ENCODE measurements around the gene CEP85L. TPM values are rescaled to one million over a fixed set of nuclear protein-coding genes. Genes with fewer than 3 reads are reported as not detected.

The CEP85L gene
- total and polyA plus RNA-seq, 2 experiments from 2014 or later: 9.1 to 10.1 TPM

DNA sequence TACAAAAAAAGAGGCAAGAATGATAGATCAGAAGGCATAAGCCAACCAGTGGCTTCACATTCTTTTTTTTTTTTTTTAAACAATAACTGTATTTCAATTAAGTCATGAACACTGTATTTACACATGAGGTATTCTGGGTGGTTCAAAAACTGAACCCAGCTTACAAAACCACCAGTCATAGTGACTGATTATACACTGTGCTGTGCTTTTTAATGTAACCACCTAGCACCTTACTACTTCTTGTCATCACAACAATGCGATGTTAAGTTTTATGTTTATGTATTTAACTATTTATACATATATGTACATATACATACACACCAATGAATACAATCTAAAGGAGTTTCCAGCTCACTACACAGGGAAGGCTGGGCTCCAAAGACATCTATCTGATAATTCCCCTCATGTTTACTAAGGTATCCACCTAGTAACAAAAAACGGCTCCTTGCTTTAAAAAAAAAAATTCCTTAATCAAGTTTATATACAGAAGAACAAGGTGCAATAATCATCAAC lies 190.4 kb downstream of the CEP85L start:
- Histone ChIP-seq H3K79me2 (replicated peaks; ENCODE audit: insufficient read depth) (no peaks in the 10 kb centered on the region), H3K27ac (ENCODE audit: low read depth) (no peak overlapping the region), H4K20me1 (replicated peaks; ENCODE audit: insufficient read depth) (no peaks in the 10 kb centered on the region), H3K4me1 (ENCODE audit: insufficient read depth) (no peaks in the 10 kb centered on the region), H3F3A (replicated peaks; ENCODE audit: low read depth) (no peaks in the 10 kb centered on the region), H3K36me3 (ENCODE audit: insufficient read depth) (no peaks in the 10 kb centered on the region), H2AFZ (no peak overlapping the region), H3K27me3 (ENCODE audit: insufficient read depth) (no peaks in the 10 kb centered on the region), H3K9me2 (ENCODE audit: insufficient read depth) (no peaks in the 10 kb centered on the region), H3K4me3 (no peak overlapping the region), H3K4me2 (no peak overlapping the region)
- no peaks in the 10 kb centered on the region for H3K9me3 Mint-ChIP-seq
- H3K4me3 Mint-ChIP-seq: no peak overlapping the region
- H3K27ac Mint-ChIP-seq: no peak overlapping the region
- H3K4me1 Mint-ChIP-seq: no peaks in the 10 kb centered on the region
- H3K36me3 Mint-ChIP-seq (ENCODE audit: low read depth): no peaks in the 10 kb centered on the region
- DNase-seq (ENCODE audit: low spot score) (no peak), ATAC-seq (no peak)
- TF ChIP-seq, protein P1, sequence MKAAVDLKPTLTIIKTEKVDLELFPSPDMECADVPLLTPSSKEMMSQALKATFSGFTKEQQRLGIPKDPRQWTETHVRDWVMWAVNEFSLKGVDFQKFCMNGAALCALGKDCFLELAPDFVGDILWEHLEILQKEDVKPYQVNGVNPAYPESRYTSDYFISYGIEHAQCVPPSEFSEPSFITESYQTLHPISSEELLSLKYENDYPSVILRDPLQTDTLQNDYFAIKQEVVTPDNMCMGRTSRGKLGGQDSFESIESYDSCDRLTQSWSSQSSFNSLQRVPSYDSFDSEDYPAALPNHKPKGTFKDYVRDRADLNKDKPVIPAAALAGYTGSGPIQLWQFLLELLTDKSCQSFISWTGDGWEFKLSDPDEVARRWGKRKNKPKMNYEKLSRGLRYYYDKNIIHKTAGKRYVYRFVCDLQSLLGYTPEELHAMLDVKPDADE (IDR thresholded peaks at IDR 0.05): no peak
- TF ChIP-seq, protein P2, sequence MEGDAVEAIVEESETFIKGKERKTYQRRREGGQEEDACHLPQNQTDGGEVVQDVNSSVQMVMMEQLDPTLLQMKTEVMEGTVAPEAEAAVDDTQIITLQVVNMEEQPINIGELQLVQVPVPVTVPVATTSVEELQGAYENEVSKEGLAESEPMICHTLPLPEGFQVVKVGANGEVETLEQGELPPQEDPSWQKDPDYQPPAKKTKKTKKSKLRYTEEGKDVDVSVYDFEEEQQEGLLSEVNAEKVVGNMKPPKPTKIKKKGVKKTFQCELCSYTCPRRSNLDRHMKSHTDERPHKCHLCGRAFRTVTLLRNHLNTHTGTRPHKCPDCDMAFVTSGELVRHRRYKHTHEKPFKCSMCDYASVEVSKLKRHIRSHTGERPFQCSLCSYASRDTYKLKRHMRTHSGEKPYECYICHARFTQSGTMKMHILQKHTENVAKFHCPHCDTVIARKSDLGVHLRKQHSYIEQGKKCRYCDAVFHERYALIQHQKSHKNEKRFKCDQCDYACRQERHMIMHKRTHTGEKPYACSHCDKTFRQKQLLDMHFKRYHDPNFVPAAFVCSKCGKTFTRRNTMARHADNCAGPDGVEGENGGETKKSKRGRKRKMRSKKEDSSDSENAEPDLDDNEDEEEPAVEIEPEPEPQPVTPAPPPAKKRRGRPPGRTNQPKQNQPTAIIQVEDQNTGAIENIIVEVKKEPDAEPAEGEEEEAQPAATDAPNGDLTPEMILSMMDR (conservative IDR thresholded peaks at IDR 0.05; ENCODE audit: low read depth in 2 of 2): no peak
- TF ChIP-seq STAT1 (IDR thresholded peaks at IDR 0.05; ENCODE audit: unreplicated experiment): no peak
- H3K27me3 Mint-ChIP-seq (ENCODE audit: insufficient read depth, low read depth, poor library complexity): no peaks in the 10 kb centered on the region

GRCh38 chr6:118456982-118457381 lies 194.4 kb downstream of the CEP85L start:
- Mint-ChIP-seq H3K27me3 (ENCODE audit: insufficient read depth, low read depth, poor library complexity) (no peaks in the 10 kb centered on the region), H3K4me1 (no peaks in the 10 kb centered on the region), H3K36me3 (ENCODE audit: low read depth) (peaks cover 14% of the 10 kb centered on the region), H3K27ac (no peak overlapping the region), H3K4me3 (no peak overlapping the region), H3K9me3 (peaks cover 24% of the 10 kb centered on the region)
- Histone ChIP-seq H3K4me1 (ENCODE audit: insufficient read depth) (no peaks in the 10 kb centered on the region), H3K27me3 (ENCODE audit: insufficient read depth) (no peaks in the 10 kb centered on the region), H3K79me2 (replicated peaks; ENCODE audit: insufficient read depth) (no peaks in the 10 kb centered on the region), H3K4me2 (no peak overlapping the region), H3K27ac (ENCODE audit: low read depth) (no peak overlapping the region), H2AFZ (no peak overlapping the region), H3F3A (replicated peaks; ENCODE audit: low read depth) (no peaks in the 10 kb centered on the region), H3K9me2 (ENCODE audit: insufficient read depth) (no peaks in the 10 kb centered on the region), H4K20me1 (replicated peaks; ENCODE audit: insufficient read depth) (no peaks in the 10 kb centered on the region), H3K4me3 (no peak overlapping the region), H3K36me3 (ENCODE audit: insufficient read depth) (no peaks in the 10 kb centered on the region)
- TF ChIP-seq CREB1 (CRISPR knock-in tag; IDR thresholded peaks at IDR 0.05; ENCODE audit: low read depth): no peak
- no peak for TF ChIP-seq JUNB (IDR thresholded peaks at IDR 0.05; ENCODE audit: unreplicated experiment)
- DNase-seq (ENCODE audit: low spot score) (no peak), ATAC-seq (no peak)

GRCh38 chr6:118451839-118452238 lies 199.6 kb downstream of the CEP85L start:
- H3K36me3 Mint-ChIP-seq (ENCODE audit: low read depth): peaks cover 33% of the 10 kb centered on the region
- H3K9me2 ChIP-seq (ENCODE audit: insufficient read depth): no peaks in the 10 kb centered on the region
- no peaks in the 10 kb centered on the region for H3F3A ChIP-seq (replicated peaks; ENCODE audit: low read depth)
- no peak overlapping the region for H3K4me2 ChIP-seq
- H3K27me3 ChIP-seq (ENCODE audit: insufficient read depth): no peaks in the 10 kb centered on the region
- peaks cover 57% of the 10 kb centered on the region for H3K9me3 Mint-ChIP-seq
- no peak overlapping the region for H3K4me3 Mint-ChIP-seq
- H3K79me2 ChIP-seq (replicated peaks; ENCODE audit: insufficient read depth): no peaks in the 10 kb centered on the region
- H3K27ac ChIP-seq (ENCODE audit: low read depth): no peak overlapping the region
- H3K4me3 ChIP-seq: no peak overlapping the region
- ATAC-seq: no peak
- no peaks in the 10 kb centered on the region for H3K4me1 ChIP-seq (ENCODE audit: insufficient read depth)
- no peaks in the 10 kb centered on the region for H3K27me3 Mint-ChIP-seq (ENCODE audit: insufficient read depth, low read depth, poor library complexity)
- no peaks in the 10 kb centered on the region for H3K4me1 Mint-ChIP-seq
- H3K36me3 ChIP-seq (ENCODE audit: insufficient read depth): peaks cover 19% of the 10 kb centered on the region; the same call in 1 of the 2 replicates
- DNase-seq (ENCODE audit: low spot score): no peak
- H3K27ac Mint-ChIP-seq: no peak overlapping the region
- no peak overlapping the region for H2AFZ ChIP-seq
- H4K20me1 ChIP-seq (replicated peaks; ENCODE audit: insufficient read depth): no peaks in the 10 kb centered on the region
- TF ChIP-seq, protein P3, sequence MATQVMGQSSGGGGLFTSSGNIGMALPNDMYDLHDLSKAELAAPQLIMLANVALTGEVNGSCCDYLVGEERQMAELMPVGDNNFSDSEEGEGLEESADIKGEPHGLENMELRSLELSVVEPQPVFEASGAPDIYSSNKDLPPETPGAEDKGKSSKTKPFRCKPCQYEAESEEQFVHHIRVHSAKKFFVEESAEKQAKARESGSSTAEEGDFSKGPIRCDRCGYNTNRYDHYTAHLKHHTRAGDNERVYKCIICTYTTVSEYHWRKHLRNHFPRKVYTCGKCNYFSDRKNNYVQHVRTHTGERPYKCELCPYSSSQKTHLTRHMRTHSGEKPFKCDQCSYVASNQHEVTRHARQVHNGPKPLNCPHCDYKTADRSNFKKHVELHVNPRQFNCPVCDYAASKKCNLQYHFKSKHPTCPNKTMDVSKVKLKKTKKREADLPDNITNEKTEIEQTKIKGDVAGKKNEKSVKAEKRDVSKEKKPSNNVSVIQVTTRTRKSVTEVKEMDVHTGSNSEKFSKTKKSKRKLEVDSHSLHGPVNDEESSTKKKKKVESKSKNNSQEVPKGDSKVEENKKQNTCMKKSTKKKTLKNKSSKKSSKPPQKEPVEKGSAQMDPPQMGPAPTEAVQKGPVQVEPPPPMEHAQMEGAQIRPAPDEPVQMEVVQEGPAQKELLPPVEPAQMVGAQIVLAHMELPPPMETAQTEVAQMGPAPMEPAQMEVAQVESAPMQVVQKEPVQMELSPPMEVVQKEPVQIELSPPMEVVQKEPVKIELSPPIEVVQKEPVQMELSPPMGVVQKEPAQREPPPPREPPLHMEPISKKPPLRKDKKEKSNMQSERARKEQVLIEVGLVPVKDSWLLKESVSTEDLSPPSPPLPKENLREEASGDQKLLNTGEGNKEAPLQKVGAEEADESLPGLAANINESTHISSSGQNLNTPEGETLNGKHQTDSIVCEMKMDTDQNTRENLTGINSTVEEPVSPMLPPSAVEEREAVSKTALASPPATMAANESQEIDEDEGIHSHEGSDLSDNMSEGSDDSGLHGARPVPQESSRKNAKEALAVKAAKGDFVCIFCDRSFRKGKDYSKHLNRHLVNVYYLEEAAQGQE (IDR thresholded peaks at IDR 0.05; ENCODE audit: unreplicated experiment): no peak
- TF ChIP-seq STAT1 (IDR thresholded peaks at IDR 0.05; ENCODE audit: unreplicated experiment): no peak
- TF ChIP-seq, protein P2 (conservative IDR thresholded peaks at IDR 0.05; ENCODE audit: low read depth in 2 of 2): no peak
- TF ChIP-seq POLR2AphosphoS5 (IDR thresholded peaks at IDR 0.05; ENCODE audit: low read depth): no peak
- no peak for TF ChIP-seq EZH2 (IDR thresholded peaks at IDR 0.05; ENCODE audit: low read depth, unreplicated experiment)
- TF ChIP-seq, protein P1 (IDR thresholded peaks at IDR 0.05): no peak
